ENCODE results near the gene GLYAT.

DNA sequence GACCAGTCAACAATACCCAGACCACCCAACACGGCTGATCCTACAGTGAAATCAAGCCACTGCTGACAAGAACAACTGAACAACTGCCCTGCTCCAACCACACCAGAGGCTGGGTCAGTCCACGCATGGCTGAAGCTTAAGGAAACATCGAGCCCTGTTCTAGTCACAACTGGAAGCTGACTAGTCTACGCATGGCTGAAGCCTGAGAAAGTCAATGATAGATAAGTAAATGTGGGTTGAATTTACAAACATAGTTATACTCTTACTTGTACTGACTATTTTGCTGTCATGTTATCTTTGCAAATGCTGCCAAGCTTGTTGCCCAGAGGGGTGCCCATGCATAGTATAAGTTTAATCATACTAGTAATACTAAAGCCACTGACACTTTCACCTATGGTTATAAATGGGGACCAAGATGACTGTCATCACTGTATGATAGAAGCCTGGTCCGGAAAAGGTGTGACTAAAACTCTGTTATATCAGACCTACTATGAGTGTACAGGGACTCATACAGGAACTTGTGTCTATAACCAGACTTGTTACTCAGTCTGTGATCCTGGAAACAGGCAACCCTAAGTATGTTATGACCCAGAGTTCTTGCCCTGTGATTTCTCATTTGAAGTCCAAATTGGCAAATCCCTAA is 43.4 kb upstream of the GLYAT start:
- TF ChIP-seq, protein P1, sequence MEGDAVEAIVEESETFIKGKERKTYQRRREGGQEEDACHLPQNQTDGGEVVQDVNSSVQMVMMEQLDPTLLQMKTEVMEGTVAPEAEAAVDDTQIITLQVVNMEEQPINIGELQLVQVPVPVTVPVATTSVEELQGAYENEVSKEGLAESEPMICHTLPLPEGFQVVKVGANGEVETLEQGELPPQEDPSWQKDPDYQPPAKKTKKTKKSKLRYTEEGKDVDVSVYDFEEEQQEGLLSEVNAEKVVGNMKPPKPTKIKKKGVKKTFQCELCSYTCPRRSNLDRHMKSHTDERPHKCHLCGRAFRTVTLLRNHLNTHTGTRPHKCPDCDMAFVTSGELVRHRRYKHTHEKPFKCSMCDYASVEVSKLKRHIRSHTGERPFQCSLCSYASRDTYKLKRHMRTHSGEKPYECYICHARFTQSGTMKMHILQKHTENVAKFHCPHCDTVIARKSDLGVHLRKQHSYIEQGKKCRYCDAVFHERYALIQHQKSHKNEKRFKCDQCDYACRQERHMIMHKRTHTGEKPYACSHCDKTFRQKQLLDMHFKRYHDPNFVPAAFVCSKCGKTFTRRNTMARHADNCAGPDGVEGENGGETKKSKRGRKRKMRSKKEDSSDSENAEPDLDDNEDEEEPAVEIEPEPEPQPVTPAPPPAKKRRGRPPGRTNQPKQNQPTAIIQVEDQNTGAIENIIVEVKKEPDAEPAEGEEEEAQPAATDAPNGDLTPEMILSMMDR (IDR thresholded peaks at IDR 0.05) = no peak
- TF ChIP-seq POLR2A (IDR thresholded peaks at IDR 0.05) (no peak), POLR2AphosphoS5 (IDR thresholded peaks at IDR 0.05) (no peak), EP300 (IDR thresholded peaks at IDR 0.05; ENCODE audit: low read depth) (no peak)
